H9 (cell line): Measurements from ENCODE around the gene STRA6. TPM values are rescaled to one million over a fixed set of nuclear protein-coding genes. Genes with fewer than 3 reads are reported as not detected.

Experiments
- DNase-seq: peaks from one replicate; pipeline ENCODE4 v3.0.0-alpha.2; 2017
- H2AFZ ChIP-seq: one replicate; pipeline ENCODE4 v1.6.1; 2013; ENCODE audit warnings: mild to moderate bottlenecking, low read length, control low read depth, moderate library complexity
- H2AK5ac ChIP-seq: 2 replicates; pipeline ENCODE4 v1.6.1; 2013; ENCODE audit warnings: low read length, control low read depth, mixed read lengths; ENCODE audit not compliant: insufficient read length
- H2BK120ac ChIP-seq: one replicate; pipeline ENCODE4 v1.6.1; 2013; ENCODE audit warnings: low read depth, mild to moderate bottlenecking, low read length, control low read depth, inconsistent platforms; ENCODE audit not compliant: poor library complexity, severe bottlenecking
- H2BK12ac ChIP-seq: 2 replicates; pipeline ENCODE4 v1.6.1; 2013; ENCODE audit warnings: low read length, control low read depth, mixed read lengths, low read depth; ENCODE audit not compliant: insufficient read length
- H2BK15ac ChIP-seq: 2 replicates; pipeline ENCODE4 v1.6.1; 2013; ENCODE audit warnings: low read depth, low read length, control low read depth
- H2BK20ac ChIP-seq: one replicate; pipeline ENCODE4 v1.6.1; 2013; ENCODE audit warnings: low read depth, mild to moderate bottlenecking, low read length, control low read depth, inconsistent platforms; ENCODE audit not compliant: poor library complexity, severe bottlenecking
- H2BK5ac ChIP-seq: 2 replicates; pipeline ENCODE4 v1.6.1; 2013; ENCODE audit warnings: low read length, control low read depth, mixed read lengths; ENCODE audit not compliant: insufficient read length
- H3K14ac ChIP-seq: 2 replicates; pipeline ENCODE4 v1.6.1; 2013; ENCODE audit warnings: low read length, control low read depth; ENCODE audit not compliant: insufficient read depth
- H3K18ac ChIP-seq: 2 replicates; pipeline ENCODE4 v1.6.1; 2013; ENCODE audit warnings: low read depth, mild to moderate bottlenecking, mixed read lengths, low read length, control low read depth; ENCODE audit not compliant: insufficient read length
- H3K23ac ChIP-seq: 2 replicates; pipeline ENCODE4 v1.6.1; 2013; ENCODE audit warnings: low read length, control low read depth, mixed read lengths, low read depth; ENCODE audit not compliant: insufficient read length
- H3K23me2 ChIP-seq: 2 replicates; pipeline ENCODE4 v1.6.1; 2013; ENCODE audit warnings: low read depth, mild to moderate bottlenecking, mixed read lengths, low read length, control low read depth; ENCODE audit not compliant: insufficient read length, poor library complexity, severe bottlenecking
- H3K27ac ChIP-seq: 2 replicates; pipeline ENCODE4 v1.5.1; 2013; ENCODE audit warnings: low read length, control low read depth, mixed read lengths, low read depth; ENCODE audit not compliant: insufficient read length
- H3K27me3 ChIP-seq: 2 replicates; pipeline ENCODE4 v1.6.1; 2013; ENCODE audit warnings: low read length, control low read depth, inconsistent platforms; ENCODE audit not compliant: insufficient read depth
- H3K4ac ChIP-seq: 2 replicates; pipeline ENCODE4 v1.6.1; 2013; ENCODE audit warnings: low read depth, mild to moderate bottlenecking, control low read depth, inconsistent platforms, low read length, moderate library complexity
- H3K4me1 ChIP-seq: 2 replicates; pipeline ENCODE4 v1.6.1; 2013; ENCODE audit warnings: low read length, control low read depth, inconsistent platforms; ENCODE audit not compliant: insufficient read depth
- H3K4me2 ChIP-seq: 2 replicates; pipeline ENCODE4 v1.6.1; 2013; ENCODE audit warnings: low read length, control low read depth, mixed read lengths; ENCODE audit not compliant: insufficient read length, insufficient read depth
- H3K56ac ChIP-seq: 2 replicates; pipeline ENCODE4 v1.6.1; 2013; ENCODE audit warnings: low read depth, mild to moderate bottlenecking, mixed read lengths, low read length, control low read depth; ENCODE audit not compliant: insufficient read length
- H3K79me1 ChIP-seq: 2 replicates; pipeline ENCODE4 v1.6.1; 2013; ENCODE audit warnings: low read depth, mild to moderate bottlenecking, moderate library complexity, low read length, control low read depth, inconsistent platforms; ENCODE audit not compliant: insufficient read depth, poor library complexity, severe bottlenecking
- H3K79me2 ChIP-seq: 2 replicates; pipeline ENCODE4 v1.6.1; 2013; ENCODE audit warnings: low read length, control low read depth, inconsistent platforms; ENCODE audit not compliant: insufficient read depth
- H3K9ac ChIP-seq: 2 replicates; pipeline ENCODE4 v1.6.1; 2013; ENCODE audit warnings: low read length, control low read depth, mixed read lengths; ENCODE audit not compliant: insufficient read length; ENCODE audit errors: extremely low read depth
- H3K9me3 ChIP-seq: one replicate; pipeline ENCODE4 v1.6.1; 2013; ENCODE audit warnings: low read depth, low read length, inconsistent platforms; ENCODE audit not compliant: control insufficient read depth
- H3T11ph ChIP-seq: one replicate; pipeline ENCODE4 v1.6.1; 2013; ENCODE audit warnings: mild to moderate bottlenecking, low read length, control low read depth, inconsistent platforms
- H4K20me1 ChIP-seq: one replicate; pipeline ENCODE4 v1.6.1; 2013; ENCODE audit not compliant: control insufficient read depth, insufficient read length, insufficient read depth
- H4K5ac ChIP-seq: 2 replicates; pipeline ENCODE4 v1.6.1; 2013; ENCODE audit warnings: low read depth, mild to moderate bottlenecking, mixed read lengths, low read length, control low read depth; ENCODE audit not compliant: insufficient read length
- H4K8ac ChIP-seq: replicated peaks from 2 replicates; pipeline ENCODE4 v1.6.1; 2013; ENCODE audit warnings: low read length, control low read depth, mixed read lengths, low read depth; ENCODE audit not compliant: insufficient read length
- H4K91ac ChIP-seq: 2 replicates; pipeline ENCODE4 v1.6.1; 2013; ENCODE audit warnings: low read depth, mild to moderate bottlenecking, moderate library complexity, mixed read lengths, low read length, control low read depth; ENCODE audit not compliant: insufficient read length
- H3K27ac Mint-ChIP-seq, 3 experiments: 2 replicates in 2 of 3; 3 replicates in 1 of 3; pipeline ENCODE4 v1.8.0; 2020 to 2021; ENCODE audit warnings: mixed read lengths in 3 of 3, mild to moderate bottlenecking in 1 of 3, moderate library complexity in 1 of 3
- H3K27me3 Mint-ChIP-seq: 2 replicates; pipeline ENCODE4 v1.8.0; 2021; ENCODE audit warnings: low read depth, mild to moderate bottlenecking, moderate library complexity, mixed read lengths
- H3K36me3 Mint-ChIP-seq, 3 experiments: 2 replicates in 2 of 3; 3 replicates in 1 of 3; pipeline ENCODE4 v1.8.0; 2020 to 2021; ENCODE audit warnings: low read depth in 3 of 3, mixed read lengths in 3 of 3; ENCODE audit not compliant: insufficient read depth in 1 of 3
- H3K4me1 Mint-ChIP-seq, 2 experiments: 2 replicates each; pipeline ENCODE4 v1.8.0; 2020; ENCODE audit warnings: mixed read lengths in 2 of 2
- H3K4me3 Mint-ChIP-seq, 2 experiments: 2 replicates in 1 of 2; 3 replicates in 1 of 2; pipeline ENCODE4 v1.8.0; 2020 to 2021; ENCODE audit warnings: mild to moderate bottlenecking in 2 of 2, mixed read lengths in 2 of 2, moderate library complexity in 1 of 2
- H3K9me3 Mint-ChIP-seq, 2 experiments: 2 replicates in 1 of 2; 3 replicates in 1 of 2; pipeline ENCODE4 v1.8.0; 2020; ENCODE audit warnings: mild to moderate bottlenecking in 2 of 2, mixed read lengths in 2 of 2, moderate library complexity in 1 of 2
- WGBS: extraction: QIAGEN DNeasy Blood & Tissue Kit; methylation state at CpG from one replicate; pipeline ENCODE4 v1.1.7; 2013; ENCODE audit warnings: missing lambda C conversion rate, low lambda C conversion rate, mixed read lengths; ENCODE audit not compliant: insufficient read length; ENCODE audit errors: extremely low coverage; 5-methylcytosine and 5-hydroxymethylcytosine counted together
- total RNA-seq: library from RNA; stranded (reverse); gene quantifications from 2 replicates; pipeline ENCODE4 v1.2.1, GENCODE V29; 2021
- TF ChIP-seq, protein P1 (sequence below): fragments of 200-600 bp; sonication (generic); conservative IDR thresholded peaks from 3 replicates; pipeline ENCODE4 v1.8.0; 2021; ENCODE audit warnings: antibody characterized with exemption, mild to moderate bottlenecking

STRA6 gene
- total RNA-seq, 1 experiment from 2014 or later = 12.8 TPM

DNA sequence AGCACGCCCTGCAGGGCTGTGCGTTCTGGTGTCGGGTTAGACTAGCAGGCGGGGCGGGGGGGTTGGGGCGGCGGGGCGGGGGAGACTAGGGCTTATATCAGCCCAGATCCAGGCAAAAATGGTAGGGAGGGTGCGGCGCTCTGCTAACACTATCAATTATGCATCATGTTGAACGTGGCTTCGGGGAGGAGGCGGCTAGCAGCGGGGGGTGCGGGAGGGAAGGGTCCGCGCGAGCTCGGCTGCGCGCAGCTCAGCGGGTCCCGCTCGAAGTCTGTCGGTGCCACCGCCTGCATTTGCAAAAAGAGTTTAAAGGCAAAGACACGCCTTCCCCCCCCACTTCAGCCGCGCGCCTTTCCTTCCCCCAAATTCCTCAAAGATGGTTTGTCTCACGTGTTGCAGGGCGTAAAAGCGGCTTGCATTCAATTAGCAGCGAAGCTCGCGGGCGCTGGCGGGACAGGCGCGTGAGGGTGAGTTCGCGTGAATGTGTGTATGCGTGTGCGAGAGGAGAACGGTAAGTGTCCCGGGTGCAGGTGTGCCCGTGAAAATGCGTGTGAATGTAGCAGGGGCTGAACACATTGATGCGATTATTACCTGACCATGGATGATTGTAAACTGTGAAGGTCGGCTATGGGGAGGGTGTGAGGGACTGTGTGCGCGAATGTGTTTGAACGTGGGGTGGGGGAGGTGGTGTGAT, 72.3 kb downstream of the STRA6 start, which contains the start of gene ISLR2:
Gene ISLR2, plus strand, starts transcription at position 432 of the 694 bp plus-strand sequence. CDS start 2,169 bp downstream, outside the sequence.
- H2BK20ac ChIP-seq = no peak within 1 kb of the TSS
- H3K27me3 ChIP-seq = peaks cover 74% of the 10 kb centered on the region
- no peak for DNase-seq
- no peak within 1 kb of the TSS; a peak in 1 of 7 replicates for H3K27ac Mint-ChIP-seq
- no peak within 1 kb of the TSS; the same call in 1 of the 2 replicates for H3K14ac ChIP-seq
- H3K27ac ChIP-seq = no peak within 1 kb of the TSS
- H3K79me1 ChIP-seq = no peaks in the 10 kb centered on the region
- peaks cover 0 to 1% (median 0%) of the 10 kb centered on the region in 3 experiments; a peak in 3 of 7 replicates for H3K36me3 Mint-ChIP-seq
- no peak within 1 kb of the TSS for H3K23ac ChIP-seq
- H3K4me3 Mint-ChIP-seq = peak within 1 kb of the TSS; percentile 36 to 78
- no peak within 1 kb of the TSS for H4K5ac ChIP-seq
- no peak within 1 kb of the TSS for H2AFZ ChIP-seq
- H3K56ac ChIP-seq = no peak within 1 kb of the TSS
- H2AK5ac ChIP-seq = no peak within 1 kb of the TSS
- H2BK12ac ChIP-seq = no peak within 1 kb of the TSS
- WGBS = no CpG with 5 or more reads among the region's 53 CpGs
- H2BK120ac ChIP-seq = no peak within 1 kb of the TSS
- H3K27me3 Mint-ChIP-seq = peaks cover 99% of the 10 kb centered on the region
- no peak within 1 kb of the TSS for H3T11ph ChIP-seq
- H3K4me1 Mint-ChIP-seq = peaks cover 54 to 64% of the 10 kb centered on the region in 2 experiments
- H3K23me2 ChIP-seq = peaks cover 20% of the 10 kb centered on the region
- no peaks in the 10 kb centered on the region for H3K9me3 ChIP-seq
- H3K9me3 Mint-ChIP-seq = peaks cover 2 to 6% of the 10 kb centered on the region in 2 experiments; a peak in 2 of 5 replicates
- no peak within 1 kb of the TSS for H4K8ac ChIP-seq
- no peak within 1 kb of the TSS for H2BK5ac ChIP-seq
- no peak within 1 kb of the TSS for H3K4ac ChIP-seq
- no peak within 1 kb of the TSS for H3K9ac ChIP-seq
- H2BK15ac ChIP-seq = no peak within 1 kb of the TSS
- TF ChIP-seq, protein P1, sequence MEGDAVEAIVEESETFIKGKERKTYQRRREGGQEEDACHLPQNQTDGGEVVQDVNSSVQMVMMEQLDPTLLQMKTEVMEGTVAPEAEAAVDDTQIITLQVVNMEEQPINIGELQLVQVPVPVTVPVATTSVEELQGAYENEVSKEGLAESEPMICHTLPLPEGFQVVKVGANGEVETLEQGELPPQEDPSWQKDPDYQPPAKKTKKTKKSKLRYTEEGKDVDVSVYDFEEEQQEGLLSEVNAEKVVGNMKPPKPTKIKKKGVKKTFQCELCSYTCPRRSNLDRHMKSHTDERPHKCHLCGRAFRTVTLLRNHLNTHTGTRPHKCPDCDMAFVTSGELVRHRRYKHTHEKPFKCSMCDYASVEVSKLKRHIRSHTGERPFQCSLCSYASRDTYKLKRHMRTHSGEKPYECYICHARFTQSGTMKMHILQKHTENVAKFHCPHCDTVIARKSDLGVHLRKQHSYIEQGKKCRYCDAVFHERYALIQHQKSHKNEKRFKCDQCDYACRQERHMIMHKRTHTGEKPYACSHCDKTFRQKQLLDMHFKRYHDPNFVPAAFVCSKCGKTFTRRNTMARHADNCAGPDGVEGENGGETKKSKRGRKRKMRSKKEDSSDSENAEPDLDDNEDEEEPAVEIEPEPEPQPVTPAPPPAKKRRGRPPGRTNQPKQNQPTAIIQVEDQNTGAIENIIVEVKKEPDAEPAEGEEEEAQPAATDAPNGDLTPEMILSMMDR = no peak
- no peaks in the 10 kb centered on the region; the same call in 1 of the 2 replicates for H3K4me1 ChIP-seq
- H3K4me2 ChIP-seq = peak within 1 kb of the TSS; percentile 82
- H3K79me2 ChIP-seq = no peaks in the 10 kb centered on the region
- peaks cover 4% of the 10 kb centered on the region for H4K20me1 ChIP-seq
- no peak within 1 kb of the TSS for H3K18ac ChIP-seq
- no peak within 1 kb of the TSS for H4K91ac ChIP-seq
